Chondrocyte (in vitro differentiated cells): Measurements from ENCODE around the gene KAT14. TPM values are rescaled to one million over a fixed set of nuclear protein-coding genes. Genes with fewer than 3 reads are reported as not detected.
"Not testable (repeated sequence)": the region's sequence is repeated elsewhere in the genome, so short reads cannot be mapped to it uniquely, and the experiment has no call there.

Experiments used
- DNase-seq: peaks from one replicate; pipeline ENCODE4 v3.0.0; 2021; ENCODE audit warnings: mixed read lengths, low spot score
- H3K27ac Mint-ChIP-seq: one replicate; pipeline ENCODE4 v1.8.0; 2021; ENCODE audit warnings: mild to moderate bottlenecking, moderate library complexity, mixed read lengths; ENCODE audit not compliant: unreplicated experiment
- H3K27me3 Mint-ChIP-seq: 2 replicates; pipeline ENCODE4 v1.8.0; 2021; ENCODE audit warnings: low read depth, mixed read lengths
- H3K36me3 Mint-ChIP-seq: 2 replicates; pipeline ENCODE4 v1.8.0; 2021; ENCODE audit warnings: low read depth, mixed read lengths
- H3K4me1 Mint-ChIP-seq: 2 replicates; pipeline ENCODE4 v1.8.0; 2021; ENCODE audit warnings: low read depth, mild to moderate bottlenecking, mixed read lengths
- H3K4me3 Mint-ChIP-seq: one replicate; pipeline ENCODE4 v1.8.0; 2021; ENCODE audit warnings: mild to moderate bottlenecking, moderate library complexity, mixed read lengths; ENCODE audit not compliant: unreplicated experiment
- H3K9me3 Mint-ChIP-seq: 2 replicates; pipeline ENCODE4 v1.8.0; 2021; ENCODE audit warnings: low read depth, mixed read lengths
- total RNA-seq: library from RNA; stranded (reverse); gene quantifications from 3 replicates; pipeline ENCODE4 v1.2.1, GENCODE V29; 2021
- TF ChIP-seq, protein P1 (sequence below): fragments of 200-600 bp; sonication (generic); IDR thresholded peaks from 2 replicates; pipeline ENCODE4 v1.5.0; 2021; ENCODE audit warnings: antibody characterized with exemption, mild to moderate bottlenecking, moderate library complexity

KAT14 gene
- total RNA-seq, 1 donor from 2014 or later: 14.1 TPM

DNA sequence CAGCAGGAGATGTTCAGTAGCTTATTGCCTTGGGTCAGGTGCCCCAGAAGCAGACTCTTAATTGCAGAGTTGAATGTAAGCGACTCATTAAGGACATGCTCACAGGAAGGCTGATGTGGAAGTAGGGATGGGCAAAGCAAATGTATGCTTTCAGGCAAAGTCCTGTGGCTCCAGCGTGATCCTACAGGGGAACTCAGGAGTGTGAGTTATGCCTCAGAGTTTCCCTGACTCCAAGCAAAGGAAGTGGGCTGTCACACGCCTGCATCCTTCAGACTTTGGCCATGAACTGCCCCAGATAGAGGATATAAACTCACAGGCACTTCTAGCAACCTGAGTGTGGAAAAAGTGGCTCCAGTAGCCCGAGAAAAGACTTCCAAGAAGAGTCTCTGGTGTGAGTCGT, 85.7 kb downstream of the KAT14 start:
- H3K4me3 Mint-ChIP-seq: no peak overlapping the region
- no peak for DNase-seq
- no peak overlapping the region for H3K27ac Mint-ChIP-seq
- TF ChIP-seq, protein P1, sequence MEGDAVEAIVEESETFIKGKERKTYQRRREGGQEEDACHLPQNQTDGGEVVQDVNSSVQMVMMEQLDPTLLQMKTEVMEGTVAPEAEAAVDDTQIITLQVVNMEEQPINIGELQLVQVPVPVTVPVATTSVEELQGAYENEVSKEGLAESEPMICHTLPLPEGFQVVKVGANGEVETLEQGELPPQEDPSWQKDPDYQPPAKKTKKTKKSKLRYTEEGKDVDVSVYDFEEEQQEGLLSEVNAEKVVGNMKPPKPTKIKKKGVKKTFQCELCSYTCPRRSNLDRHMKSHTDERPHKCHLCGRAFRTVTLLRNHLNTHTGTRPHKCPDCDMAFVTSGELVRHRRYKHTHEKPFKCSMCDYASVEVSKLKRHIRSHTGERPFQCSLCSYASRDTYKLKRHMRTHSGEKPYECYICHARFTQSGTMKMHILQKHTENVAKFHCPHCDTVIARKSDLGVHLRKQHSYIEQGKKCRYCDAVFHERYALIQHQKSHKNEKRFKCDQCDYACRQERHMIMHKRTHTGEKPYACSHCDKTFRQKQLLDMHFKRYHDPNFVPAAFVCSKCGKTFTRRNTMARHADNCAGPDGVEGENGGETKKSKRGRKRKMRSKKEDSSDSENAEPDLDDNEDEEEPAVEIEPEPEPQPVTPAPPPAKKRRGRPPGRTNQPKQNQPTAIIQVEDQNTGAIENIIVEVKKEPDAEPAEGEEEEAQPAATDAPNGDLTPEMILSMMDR: no peak
- peaks cover 4% of the 10 kb centered on the region for H3K9me3 Mint-ChIP-seq
- H3K36me3 Mint-ChIP-seq: peaks cover 2% of the 10 kb centered on the region
- peaks cover 5% of the 10 kb centered on the region for H3K27me3 Mint-ChIP-seq
- H3K4me1 Mint-ChIP-seq: peaks cover 27% of the 10 kb centered on the region

DNA sequence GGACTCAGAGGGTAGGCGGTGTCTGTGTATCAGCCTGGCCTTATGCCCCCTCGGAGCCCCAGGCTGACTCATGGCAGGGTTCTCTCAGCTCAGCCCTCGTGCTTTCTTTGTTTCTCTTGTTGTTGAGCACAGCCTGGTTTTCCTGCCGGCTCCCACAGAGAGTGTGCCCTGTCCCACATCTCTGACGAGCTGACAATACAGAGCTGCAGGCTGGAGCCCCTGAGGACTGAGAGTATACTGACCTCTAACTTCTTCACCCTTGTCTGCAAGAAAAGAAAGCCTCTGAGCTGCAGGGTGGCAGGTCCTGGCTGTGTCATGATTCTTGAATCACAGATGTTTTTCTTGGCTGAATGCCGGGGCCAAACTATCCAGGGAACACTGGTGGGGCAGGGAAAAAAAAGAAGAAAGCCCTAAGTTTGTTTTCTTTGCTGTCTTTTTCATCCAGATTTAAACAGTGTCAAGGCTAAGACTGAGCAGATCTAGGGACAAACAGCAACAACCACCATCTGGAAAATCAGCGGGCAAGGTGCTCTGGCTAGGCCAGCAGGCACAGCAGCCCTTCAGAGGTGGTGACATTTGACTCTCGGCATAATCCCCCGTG, 87.4 kb downstream of the KAT14 start:
- peaks cover 27% of the 10 kb centered on the region for H3K4me1 Mint-ChIP-seq
- H3K9me3 Mint-ChIP-seq: peaks cover 3% of the 10 kb centered on the region
- TF ChIP-seq, protein P1: no peak
- DNase-seq: no peak
- H3K27me3 Mint-ChIP-seq: peaks cover 4% of the 10 kb centered on the region
- peaks cover 2% of the 10 kb centered on the region for H3K36me3 Mint-ChIP-seq
- peak overlapping the region; percentile 29 for H3K4me3 Mint-ChIP-seq
- H3K27ac Mint-ChIP-seq: peak overlapping the region; percentile 27

- Mint-ChIP-seq H3K27ac (peak overlapping the region; percentile 27), H3K9me3 (no peaks in the 10 kb centered on the region), H3K4me3 (no peak overlapping the region), H3K36me3 (no peaks in the 10 kb centered on the region), H3K27me3 (peaks cover 2% of the 10 kb centered on the region), H3K4me1 (peaks cover 27% of the 10 kb centered on the region)
- no peak for DNase-seq
- TF ChIP-seq, protein P1: no peak
Measured at GRCh38 chr20:18225632-18226031, 88.0 kb downstream of the KAT14 start.

- H3K27ac Mint-ChIP-seq, H3K4me3 Mint-ChIP-seq, H3K9me3 Mint-ChIP-seq, DNase-seq, H3K36me3 Mint-ChIP-seq, H3K27me3 Mint-ChIP-seq: not testable (repeated sequence)
- peaks cover 27% of the 10 kb centered on the region for H3K4me1 Mint-ChIP-seq
Measured at GRCh38 chr20:18226741-18227140, 89.1 kb downstream of the KAT14 start.

DNA sequence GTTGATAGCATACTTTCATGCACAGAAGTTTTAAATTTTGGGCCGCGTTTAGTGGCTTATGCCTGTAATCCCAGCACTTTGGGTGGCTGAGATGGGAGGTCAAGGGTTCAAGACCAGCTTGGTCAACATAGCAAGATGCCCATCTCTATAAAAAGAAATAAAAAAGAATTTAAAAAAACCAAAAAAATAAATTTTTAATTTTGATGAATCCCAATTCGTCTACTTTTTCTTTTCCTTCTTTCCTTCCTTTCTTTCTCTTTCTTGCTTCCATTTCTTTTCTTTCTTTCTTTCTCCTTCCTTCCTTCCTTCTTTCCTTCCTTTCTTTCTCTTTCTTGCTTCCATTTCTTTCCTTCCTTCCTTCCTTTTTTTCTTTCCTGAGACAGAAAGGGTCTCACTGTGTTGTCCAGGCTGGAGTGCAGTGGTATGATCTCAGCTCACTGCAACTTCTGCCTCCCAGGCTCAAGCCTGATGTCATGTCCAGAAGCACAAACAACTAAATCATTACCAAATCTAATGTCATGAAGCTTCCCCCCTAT, 95.8 kb downstream of the KAT14 start:
- DNase-seq: no peak
- TF ChIP-seq, protein P1: no peak
- no peaks in the 10 kb centered on the region for H3K36me3 Mint-ChIP-seq
- H3K4me3 Mint-ChIP-seq: no peak overlapping the region
- no peak overlapping the region for H3K27ac Mint-ChIP-seq
- peaks cover 7% of the 10 kb centered on the region for H3K9me3 Mint-ChIP-seq
- peaks cover 18% of the 10 kb centered on the region for H3K27me3 Mint-ChIP-seq
- no peaks in the 10 kb centered on the region for H3K4me1 Mint-ChIP-seq

Other genes starting within 250 kb of the KAT14 start
- gene SNX5, start 169.1 kb upstream of the KAT14 start, total RNA-seq: 74.1 to 133 TPM (median 82.5 TPM) in 3 replicates
- gene MGME1, start 168.8 kb upstream of the KAT14 start, total RNA-seq: 13.6 to 21.3 TPM (median 15.1 TPM) in 3 replicates
- gene OVOL2, start 79.9 kb upstream of the KAT14 start, total RNA-seq: not detected in 3 replicates
- 8.2 to 13.9 TPM (median 10.0 TPM) in 3 replicates for gene PET117, start within 50 bp of the KAT14 start, total RNA-seq
- 16.7 to 18.6 TPM (median 17.9 TPM) in 3 replicates for gene ZNF133, start 150.7 kb downstream of the KAT14 start, total RNA-seq